Measurements from ENCODE around the gene FUT1. TPM values are rescaled to one million over a fixed set of nuclear protein-coding genes. Genes with fewer than 3 reads are reported as not detected.

FUT1 gene
- total RNA-seq, 4 donors from 2014 or later, result 0.98 to 4.2 (median 2.4) TPM

DNA sequence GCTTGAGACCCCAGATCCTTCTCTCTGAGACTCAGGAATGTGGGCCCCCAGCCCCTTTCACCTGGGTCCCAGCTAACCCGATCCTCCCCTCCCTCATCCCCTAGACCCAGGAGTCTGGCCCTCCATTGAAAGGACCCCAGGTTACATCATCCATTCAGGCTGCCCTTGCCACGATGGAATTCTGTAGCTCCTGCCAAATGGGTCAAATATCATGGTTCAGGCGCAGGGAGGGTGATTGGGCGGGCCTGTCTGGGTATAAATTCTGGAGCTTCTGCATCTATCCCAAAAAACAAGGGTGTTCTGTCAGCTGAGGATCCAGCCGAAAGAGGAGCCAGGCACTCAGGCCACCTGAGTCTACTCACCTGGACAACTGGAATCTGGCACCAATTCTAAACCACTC, 3.3 kb upstream of the FUT1 start:
- TF ChIP-seq EP300 (IDR thresholded peaks at IDR 0.05), result no peak
- TF ChIP-seq, protein P1, sequence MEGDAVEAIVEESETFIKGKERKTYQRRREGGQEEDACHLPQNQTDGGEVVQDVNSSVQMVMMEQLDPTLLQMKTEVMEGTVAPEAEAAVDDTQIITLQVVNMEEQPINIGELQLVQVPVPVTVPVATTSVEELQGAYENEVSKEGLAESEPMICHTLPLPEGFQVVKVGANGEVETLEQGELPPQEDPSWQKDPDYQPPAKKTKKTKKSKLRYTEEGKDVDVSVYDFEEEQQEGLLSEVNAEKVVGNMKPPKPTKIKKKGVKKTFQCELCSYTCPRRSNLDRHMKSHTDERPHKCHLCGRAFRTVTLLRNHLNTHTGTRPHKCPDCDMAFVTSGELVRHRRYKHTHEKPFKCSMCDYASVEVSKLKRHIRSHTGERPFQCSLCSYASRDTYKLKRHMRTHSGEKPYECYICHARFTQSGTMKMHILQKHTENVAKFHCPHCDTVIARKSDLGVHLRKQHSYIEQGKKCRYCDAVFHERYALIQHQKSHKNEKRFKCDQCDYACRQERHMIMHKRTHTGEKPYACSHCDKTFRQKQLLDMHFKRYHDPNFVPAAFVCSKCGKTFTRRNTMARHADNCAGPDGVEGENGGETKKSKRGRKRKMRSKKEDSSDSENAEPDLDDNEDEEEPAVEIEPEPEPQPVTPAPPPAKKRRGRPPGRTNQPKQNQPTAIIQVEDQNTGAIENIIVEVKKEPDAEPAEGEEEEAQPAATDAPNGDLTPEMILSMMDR (IDR thresholded peaks at IDR 0.05), result no peak
- TF ChIP-seq POLR2A (IDR thresholded peaks at IDR 0.05), result no peak
- WGBS, 2 donors, result 57 to 68% methylated on average over 5 of the region's 5 CpGs
- H3K4me1 ChIP-seq, result peaks cover 0 to 22% (median 8%) of the 10 kb centered on the region in 4 donors
- no peak overlapping the region for H3K27ac ChIP-seq
- H3K4me3 ChIP-seq, result no peak overlapping the region
- peaks cover 0 to 32% of the 10 kb centered on the region in 2 donors for H3K27me3 ChIP-seq
- no peaks in the 10 kb centered on the region for H3K9me3 ChIP-seq
- H3K36me3 ChIP-seq, result no peaks in the 10 kb centered on the region
- no peak for DNase-seq (ENCODE audit: low spot score in 2 of 2)

- Histone ChIP-seq H3K9me3 (no peaks in the 10 kb centered on the region), H3K4me1 (peaks cover 0 to 22% (median 8%) of the 10 kb centered on the region in 4 donors), H3K27me3 (peaks cover 0 to 38% of the 10 kb centered on the region in 2 donors), H3K36me3 (no peaks in the 10 kb centered on the region), H3K4me3 (no peak within 1 kb of the TSS), H3K27ac (no peak within 1 kb of the TSS)
- 79 to 86% methylated on average over 4 of the region's 4 CpGs for WGBS, 2 donors
- TF ChIP-seq, protein P1 (IDR thresholded peaks at IDR 0.05), result no peak
- TF ChIP-seq EP300 (IDR thresholded peaks at IDR 0.05) (no peak), POLR2A (IDR thresholded peaks at IDR 0.05) (no peak)
- DNase-seq (ENCODE audit: low spot score in 2 of 2), result no peak
Observed at GRCh38 chr19:48755084-48755641, 2.7 kb upstream of the FUT1 start, which contains the start of gene FGF21. FGF21 (plus strand) TSS chr19:48755524; CDS start chr19:48756237, 713 bp downstream.

- TF ChIP-seq EP300 (IDR thresholded peaks at IDR 0.05), result no peak
- TF ChIP-seq, protein P1 (IDR thresholded peaks at IDR 0.05), result no peak
- no peak for DNase-seq (ENCODE audit: low spot score in 2 of 2)
- Histone ChIP-seq H3K27ac (peak overlapping the region in 1 of 4 donors; percentile 15), H3K4me1 (peaks cover 0 to 29% (median 8%) of the 10 kb centered on the region in 4 donors), H3K4me3 (peak overlapping the region in 3 of 4 donors; percentile 30 to 48 (median 33)), H3K9me3 (no peaks in the 10 kb centered on the region), H3K27me3 (peaks cover 0 to 48% of the 10 kb centered on the region in 2 donors), H3K36me3 (no peaks in the 10 kb centered on the region)
- 28 to 33% methylated on average over 20 of the region's 20 CpGs for WGBS, 2 donors
Observed at GRCh38 chr19:48751845-48752495, 471 bp downstream of the FUT1 start.

DNA sequence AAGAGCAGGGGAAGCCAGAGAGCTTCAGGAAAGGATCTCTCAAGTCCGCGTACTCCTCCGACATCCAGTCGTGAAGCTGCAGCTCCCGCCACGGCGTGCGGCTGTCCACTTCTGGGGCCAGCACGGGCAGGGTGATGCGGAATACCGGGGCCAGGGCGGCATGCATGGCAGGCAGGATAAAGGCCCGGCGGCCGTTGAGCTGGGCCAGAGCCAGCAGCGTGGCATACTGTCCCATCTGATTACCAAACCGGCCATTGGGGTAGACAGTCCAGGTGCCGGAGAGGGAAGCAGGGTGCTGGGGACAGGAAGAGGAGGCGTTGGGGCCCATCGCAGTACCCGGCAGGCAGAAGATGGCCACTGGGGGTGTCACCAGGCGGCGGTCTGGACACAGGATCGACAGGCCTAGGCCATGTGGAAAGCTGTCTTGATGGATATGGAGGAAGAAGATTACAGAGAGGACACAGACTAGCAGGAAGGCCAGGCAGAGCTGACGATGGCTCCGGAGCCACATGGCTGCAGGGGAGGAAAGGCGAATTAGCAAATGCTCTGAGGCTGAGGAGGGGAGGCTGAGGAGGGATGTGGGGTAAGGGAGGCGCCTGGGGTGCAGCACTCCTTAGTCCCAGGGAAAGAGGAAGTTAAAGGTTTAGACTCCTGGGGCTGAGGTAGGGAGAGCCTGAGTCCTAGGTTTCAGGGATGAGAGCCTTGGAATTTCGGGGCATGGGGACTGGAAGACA, 1.5 kb downstream of the FUT1 start:
- Histone ChIP-seq H3K9me3 (no peaks in the 10 kb centered on the region), H3K4me1 (peaks cover 0 to 34% (median 8%) of the 10 kb centered on the region in 4 donors), H3K27ac (no peak overlapping the region), H3K36me3 (no peaks in the 10 kb centered on the region), H3K27me3 (peaks cover 0 to 53% of the 10 kb centered on the region in 2 donors), H3K4me3 (peak overlapping the region in 1 of 4 donors; percentile 48)
- 92 to 94% methylated on average over 28 to 29 of the region's 29 CpGs for WGBS, 2 donors
- TF ChIP-seq, protein P1 (IDR thresholded peaks at IDR 0.05), result no peak
- no peak for TF ChIP-seq POLR2A (IDR thresholded peaks at IDR 0.05)
- no peak for TF ChIP-seq EP300 (IDR thresholded peaks at IDR 0.05)
- DNase-seq (ENCODE audit: low spot score in 2 of 2), result no peak

All from tibial nerve (tissue), 4 donors.